CD14-positive monocyte (primary cell): Measurements from ENCODE around the gene SIK3. TPM values are rescaled to one million over a fixed set of nuclear protein-coding genes. Genes with fewer than 3 reads are reported as not detected.

Source experiments
- DNase-seq, 3 donors: peaks; one replicate each; pipeline ENCODE4 v3.0.0-alpha.2; 2011 to 2022
- H2AFZ ChIP-seq: 2 replicates; pipeline ENCODE4 v1.6.0; 2012; ENCODE audit warnings: mild to moderate bottlenecking, low read depth, low read length, inconsistent platforms; ENCODE audit not compliant: insufficient read depth, poor library complexity, severe bottlenecking
- H3K27ac ChIP-seq, 2 donors: 1 replicate in 1 of 2; 2 replicates in 1 of 2; pipeline ENCODE4 v1.5.1; 2012 to 2013; ENCODE audit warnings: low read length in 2 of 2, control low read depth in 1 of 2, inconsistent platforms in 1 of 2, low read depth in 1 of 2, mild to moderate bottlenecking in 1 of 2
- H3K27me3 ChIP-seq, 2 donors: one replicate each; pipeline versions ENCODE4 v1.6.0 to v1.6.1; 2011 to 2013; ENCODE audit warnings: low read length in 2 of 2; ENCODE audit not compliant: control insufficient read depth in 2 of 2, insufficient read depth in 2 of 2
- H3K36me3 ChIP-seq, 2 donors: replicated peaks in 1 of 2; 1 replicate in 1 of 2; 2 replicates in 1 of 2; pipeline versions ENCODE4 v1.5.1 to v1.6.1; 2012 to 2013; ENCODE audit warnings: low read length in 2 of 2, control low read depth in 1 of 2, inconsistent platforms in 1 of 2, mild to moderate bottlenecking in 1 of 2; ENCODE audit not compliant: insufficient read depth in 2 of 2, control insufficient read depth in 1 of 2
- H3K4me1 ChIP-seq, 2 donors: 1 replicate in 1 of 2; 2 replicates in 1 of 2; pipeline versions ENCODE4 v1.5.1 to v1.6.1; 2012 to 2013; ENCODE audit warnings: low read length in 2 of 2, control low read depth in 1 of 2, inconsistent platforms in 1 of 2, mild to moderate bottlenecking in 1 of 2, moderate library complexity in 1 of 2; ENCODE audit not compliant: insufficient read depth in 2 of 2, control insufficient read depth in 1 of 2
- H3K4me2 ChIP-seq: replicated peaks from 2 replicates; pipeline ENCODE3; 2012; ENCODE audit warnings: low read length, moderate library complexity, mild to moderate bottlenecking; ENCODE audit not compliant: poor library complexity, severe bottlenecking; ENCODE audit errors: extremely low read depth
- H3K4me3 ChIP-seq, 3 experiments: fragments of 200-600 bp in 1 of 3; sonication (generic) in 1 of 3; replicated peaks in 1 of 3; 1 replicate in 2 of 3; 2 replicates in 1 of 3; pipeline ENCODE4 v1.5.1; 2011 to 2013; ENCODE audit warnings: low read length in 3 of 3, mild to moderate bottlenecking in 3 of 3, control low read depth in 2 of 3, low read depth in 2 of 3, inconsistent platforms in 1 of 3, moderate library complexity in 1 of 3
- H3K79me2 ChIP-seq: 2 replicates; pipeline ENCODE4 v1.6.0; 2012; ENCODE audit warnings: mild to moderate bottlenecking, control low read depth, inconsistent platforms, low read length, moderate library complexity; ENCODE audit not compliant: insufficient read depth
- H3K9ac ChIP-seq: 2 replicates; pipeline ENCODE4 v1.6.0; 2017; ENCODE audit warnings: low read length, mild to moderate bottlenecking; ENCODE audit not compliant: insufficient read depth, poor library complexity, severe bottlenecking
- H3K9me3 ChIP-seq, 2 donors: replicated peaks in 1 of 2; 1 replicate in 1 of 2; 2 replicates in 1 of 2; pipeline versions ENCODE4 v1.5.1 to v1.6.1; 2012 to 2013; ENCODE audit warnings: low read length in 2 of 2, control low read depth in 1 of 2; ENCODE audit not compliant: control insufficient read depth in 1 of 2, insufficient read depth in 1 of 2
- H4K20me1 ChIP-seq: 2 replicates; pipeline ENCODE4 v1.6.0; 2012; ENCODE audit warnings: mild to moderate bottlenecking, low read length, control low read depth, moderate library complexity; ENCODE audit not compliant: insufficient read depth
- H3K27ac Mint-ChIP-seq, 7 donors: one replicate each; pipeline ENCODE4 v1.8.0; 2020; ENCODE audit warnings: mild to moderate bottlenecking in 7 of 7, mixed read lengths in 7 of 7, moderate library complexity in 6 of 7, inconsistent platforms in 2 of 7
- H3K27me3 Mint-ChIP-seq, 3 donors: one replicate each; pipeline ENCODE4 v1.8.0; 2021 to 2022; ENCODE audit warnings: low read depth in 3 of 3, mild to moderate bottlenecking in 3 of 3, mixed read lengths in 3 of 3, moderate library complexity in 3 of 3, inconsistent platforms in 1 of 3
- H3K36me3 Mint-ChIP-seq, 2 donors: one replicate each; pipeline ENCODE4 v1.8.0; 2020; ENCODE audit warnings: mixed read lengths in 2 of 2, inconsistent platforms in 1 of 2, mild to moderate bottlenecking in 1 of 2
- H3K4me1 Mint-ChIP-seq: one replicate; pipeline ENCODE4 v1.8.0; 2020; ENCODE audit warnings: mild to moderate bottlenecking, mixed read lengths
- H3K4me3 Mint-ChIP-seq, 2 donors: one replicate each; pipeline ENCODE4 v1.8.0; 2020; ENCODE audit warnings: mild to moderate bottlenecking in 2 of 2, mixed read lengths in 2 of 2, moderate library complexity in 1 of 2
- H3K9me3 Mint-ChIP-seq, 7 donors: one replicate each; pipeline ENCODE4 v1.8.0; 2020 to 2022; ENCODE audit warnings: mixed read lengths in 7 of 7, mild to moderate bottlenecking in 6 of 7, moderate library complexity in 6 of 7, inconsistent platforms in 2 of 7
- CTCF ChIP-seq: fragments of 200-600 bp; IDR thresholded peaks from one replicate; pipeline ENCODE4 v1.8.0; 2022; ENCODE audit warnings: antibody characterized with exemption, mild to moderate bottlenecking
- WGBS: methylation state at CpG from one replicate; pipeline ENCODE4 v1.1.5; 2013; ENCODE audit warnings: missing lambda C conversion rate; ENCODE audit not compliant: insufficient coverage; 5-methylcytosine and 5-hydroxymethylcytosine counted together
- intact Hi-C, 2 donors: fragments of 100-400 bp; cut with micrococcal nuclease; formaldehyde crosslinking; loops; one replicate each; pipeline versions ENCODE4 v1.15.0 to v1.15.1; 2023
- polyA plus RNA-seq, 3 donors: library from polyadenylated mRNA; depleted of rRNA in 1 of 3; unstranded in 2 of 3; stranded (reverse) in 1 of 3; fragments of 300-500 nt in 2 of 3; fragments of >200 nt in 1 of 3; fragmentation: Illumina TruSeq in 2 of 3; gene quantifications; 1 replicate in 2 of 3; 2 replicates in 1 of 3; pipeline ENCODE4 v1.2.3, GENCODE V29; 2012 to 2021

Gene SIK3
- polyA plus RNA-seq, 3 donors: 18.3 to 142 (median 20.0) TPM

- H3K4me3 Mint-ChIP-seq: no peak overlapping the region
- H3K27ac ChIP-seq: no peak overlapping the region
- DNase-seq: no peak
- H3K9me3 Mint-ChIP-seq: no peaks in the 10 kb centered on the region
- H3K79me2 ChIP-seq: peaks cover 1% of the 10 kb centered on the region
- intact Hi-C loops: loop anchor here in 1 of 2 donors (10.0 kb wide), 1 partner anchor 344 kb away; no protein-coding TSS in a partner anchor
- H3K27me3 ChIP-seq: no peaks in the 10 kb centered on the region
- no peak for TF ChIP-seq CTCF
- peaks cover 5% of the 10 kb centered on the region for H3K4me1 Mint-ChIP-seq
- WGBS: 92% methylated on average over 5 of the region's 6 CpGs
- no peaks in the 10 kb centered on the region for H3K4me1 ChIP-seq
- no peaks in the 10 kb centered on the region for H3K27me3 Mint-ChIP-seq
- H4K20me1 ChIP-seq: peaks cover 33% of the 10 kb centered on the region
- no peaks in the 10 kb centered on the region for H3K9me3 ChIP-seq
- no peak overlapping the region for H3K9ac ChIP-seq
- H2AFZ ChIP-seq: no peak overlapping the region
- peaks cover 37 to 42% of the 10 kb centered on the region in 2 donors for H3K36me3 Mint-ChIP-seq
- H3K36me3 ChIP-seq: peaks cover 23 to 61% of the 10 kb centered on the region in 2 donors
- H3K4me2 ChIP-seq: no peak overlapping the region
- peak overlapping the region in 3 of 7 donors; percentile 10 to 83 (median 19) for H3K27ac Mint-ChIP-seq
- H3K4me3 ChIP-seq: no peak overlapping the region
These were observed 217.1 kb downstream of the SIK3 start for GRCh38 chr11:116881143-116881542.

DNA sequence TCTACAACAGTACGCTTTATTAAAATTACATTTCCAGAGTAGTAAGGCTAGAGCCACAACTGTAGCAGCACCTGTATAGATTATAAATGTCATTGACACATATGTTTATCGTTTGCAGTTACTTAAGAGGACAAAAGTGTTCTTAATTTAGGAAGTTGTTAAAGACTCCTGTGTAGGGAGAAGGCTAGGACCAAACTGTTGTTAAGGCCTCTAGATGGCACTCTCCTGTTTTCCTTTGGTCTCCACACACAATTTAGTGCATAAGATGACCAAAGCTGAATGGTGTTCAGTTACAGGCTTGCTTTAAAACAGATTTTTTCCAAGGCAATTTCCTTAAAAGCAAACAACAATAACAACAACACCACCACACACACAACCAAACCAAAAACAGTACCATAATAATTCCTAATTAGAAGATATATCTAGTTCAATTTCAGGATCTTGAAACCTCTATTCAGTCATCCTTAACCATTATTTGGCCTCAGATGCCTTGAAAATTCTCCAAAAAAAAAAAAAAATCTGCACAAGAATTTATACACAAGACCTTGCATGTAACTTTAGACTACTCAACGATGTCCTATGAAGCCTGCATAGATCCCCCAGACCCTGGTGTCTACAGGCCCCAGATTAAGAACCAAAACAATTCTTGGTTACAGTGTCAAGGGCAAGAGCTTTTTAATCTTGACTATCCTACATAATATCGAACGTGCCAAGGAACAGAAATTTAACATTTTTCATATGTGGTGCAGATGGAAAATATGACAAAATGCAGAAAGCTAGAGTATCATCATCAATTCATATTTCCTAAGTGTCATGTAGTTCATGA, 218.2 kb downstream of the SIK3 start:
- DNase-seq: peak; percentile 39 to 70 (median 60)
- H3K4me3 Mint-ChIP-seq: no peak overlapping the region
- 25% methylated on average over 2 of the region's 5 CpGs for WGBS

More for the DNA sequence above, 218.2 kb downstream of the SIK3 start:
- Mint-ChIP-seq H3K9me3 (no peaks in the 10 kb centered on the region), H3K27me3 (no peaks in the 10 kb centered on the region), H3K27ac (peak overlapping the region in 5 of 7 donors; percentile 2 to 66 (median 32)), H3K36me3 (peaks cover 45 to 52% of the 10 kb centered on the region in 2 donors), H3K4me1 (peaks cover 5% of the 10 kb centered on the region)
- intact Hi-C loops: loop anchor here (1.0 to 10.0 kb wide), 3 partner anchors 226 to 345 kb away; no protein-coding TSS in a partner anchor
- Histone ChIP-seq H3K79me2 (no peaks in the 10 kb centered on the region), H3K36me3 (peaks cover 30 to 65% of the 10 kb centered on the region in 2 donors), H3K9me3 (no peaks in the 10 kb centered on the region), H3K9ac (no peak overlapping the region), H3K27ac (peak overlapping the region in 1 of 2 donors; percentile 24), H3K4me1 (no peaks in the 10 kb centered on the region), H3K4me3 (no peak overlapping the region), H2AFZ (no peak overlapping the region), H4K20me1 (peaks cover 41% of the 10 kb centered on the region), H3K4me2 (no peak overlapping the region), H3K27me3 (no peaks in the 10 kb centered on the region)
- peak; percentile 68 for TF ChIP-seq CTCF
